NCI-H69 (cell line): ENCODE results near the gene SRSF3.
A peak's percentile ranks its signal among the peaks of the same experiment; 100 is the strongest.
"Not testable (repeated sequence)": the region's sequence is repeated elsewhere in the genome, so short reads cannot be mapped to it uniquely, and the experiment has no call there.

ENCODE experiments used
- DNase-seq: peaks from one replicate; lab custom pipeline; 2025; lab: John Stamatoyannopoulos, UW

The SRSF3 gene

DNA sequence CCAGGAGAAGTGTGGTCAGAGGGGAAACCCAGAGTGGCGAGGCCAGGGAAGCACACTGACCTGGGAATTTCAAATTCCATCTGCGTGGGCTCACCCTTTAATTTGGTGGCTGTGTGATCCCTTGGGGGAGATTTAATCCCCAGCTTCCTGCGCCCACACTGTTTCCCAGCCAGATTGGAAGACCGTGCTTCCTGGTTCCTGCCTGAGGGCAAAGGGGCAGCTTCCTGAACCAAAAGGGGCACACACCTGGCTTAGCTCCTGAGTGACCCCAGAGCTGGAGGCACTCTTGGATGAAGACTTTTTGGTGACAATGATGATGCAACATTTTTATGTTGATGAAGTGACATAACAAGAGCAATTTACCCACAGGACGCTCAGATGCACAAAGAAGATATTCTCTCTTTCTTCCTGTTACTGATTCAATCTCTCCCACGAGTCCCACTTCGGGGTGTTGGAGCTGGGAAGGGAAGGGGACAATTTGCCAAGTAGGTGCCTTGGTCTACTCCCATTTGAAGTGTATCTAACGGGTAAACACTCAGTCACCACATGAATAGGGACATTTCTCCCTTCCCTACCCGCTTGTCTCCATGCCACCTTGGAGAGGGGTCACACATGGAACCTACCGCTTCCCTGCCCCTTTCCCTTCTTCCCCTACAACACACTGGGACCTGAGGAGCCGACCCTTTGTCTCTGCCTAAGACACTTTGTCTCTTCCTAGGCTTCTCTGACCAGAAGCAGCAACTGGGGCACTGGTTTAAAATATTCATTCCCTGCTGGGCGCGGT lies 55.7 kb downstream of the SRSF3 start:
- DNase-seq, result peak; percentile 65

DNA sequence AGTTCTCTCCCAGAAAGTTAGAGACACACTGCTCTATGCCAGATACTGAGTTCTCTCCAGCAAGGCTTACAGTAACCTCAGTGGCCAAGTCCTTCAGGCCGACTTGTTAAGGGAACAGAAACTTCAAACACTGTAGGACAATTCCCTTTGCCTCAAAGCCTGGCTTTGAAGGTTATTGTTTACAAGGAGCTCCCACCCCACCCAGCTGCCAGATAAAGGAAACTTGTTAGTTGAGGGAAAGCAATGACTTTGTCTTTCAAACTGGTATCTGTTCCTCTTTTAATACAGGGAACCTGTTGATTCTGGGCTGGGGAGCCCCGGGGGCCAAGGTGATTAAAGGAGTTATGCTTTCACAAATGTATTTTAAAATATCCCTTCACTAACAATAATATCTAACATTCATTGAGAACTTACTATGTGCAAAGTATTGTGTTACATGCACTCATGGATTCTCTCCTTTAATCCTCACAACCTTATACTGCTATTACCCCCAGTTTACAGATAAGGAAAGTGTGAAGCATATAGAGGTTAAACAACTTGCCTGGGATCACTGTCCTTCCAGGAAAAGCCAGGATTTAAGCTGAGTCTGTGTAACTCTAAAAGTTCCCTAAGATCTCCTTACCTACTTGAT lies 56.8 kb downstream of the SRSF3 start:
- no peak for DNase-seq

DNA sequence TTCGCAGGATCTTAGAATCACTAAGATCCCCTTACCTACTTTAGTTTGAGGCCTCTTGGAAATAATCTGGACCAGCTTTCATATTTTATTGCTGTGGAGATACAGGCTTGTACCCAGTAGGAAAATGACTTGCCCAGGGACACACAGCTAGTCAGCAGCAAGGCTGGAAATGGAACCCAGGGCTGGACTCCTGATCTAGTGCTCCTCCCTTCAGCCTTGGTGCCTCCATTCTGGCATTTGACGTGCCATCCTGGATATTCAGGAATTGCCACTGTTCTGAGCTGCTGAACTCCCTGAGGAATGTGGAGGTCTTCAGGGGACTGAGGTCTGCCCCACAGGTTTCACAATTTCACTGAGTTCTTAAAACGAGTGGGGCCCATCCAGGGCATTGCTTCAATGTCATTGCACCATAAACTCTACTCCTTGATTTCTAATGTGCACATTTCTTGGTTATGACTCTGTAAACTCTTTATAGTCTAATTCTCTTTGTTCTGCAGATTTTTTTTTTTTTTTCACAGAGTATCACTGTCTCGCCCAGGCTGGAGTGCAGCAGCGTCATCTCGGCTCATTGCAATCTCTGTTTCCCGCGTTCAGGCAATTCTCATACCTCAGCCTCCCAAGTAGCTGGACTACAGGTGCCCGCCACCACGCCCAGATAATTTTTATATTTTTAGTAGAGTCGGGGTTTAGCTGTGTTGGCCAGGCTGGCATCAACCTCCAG lies 57.7 kb downstream of the SRSF3 start:
- no peak for DNase-seq

DNA sequence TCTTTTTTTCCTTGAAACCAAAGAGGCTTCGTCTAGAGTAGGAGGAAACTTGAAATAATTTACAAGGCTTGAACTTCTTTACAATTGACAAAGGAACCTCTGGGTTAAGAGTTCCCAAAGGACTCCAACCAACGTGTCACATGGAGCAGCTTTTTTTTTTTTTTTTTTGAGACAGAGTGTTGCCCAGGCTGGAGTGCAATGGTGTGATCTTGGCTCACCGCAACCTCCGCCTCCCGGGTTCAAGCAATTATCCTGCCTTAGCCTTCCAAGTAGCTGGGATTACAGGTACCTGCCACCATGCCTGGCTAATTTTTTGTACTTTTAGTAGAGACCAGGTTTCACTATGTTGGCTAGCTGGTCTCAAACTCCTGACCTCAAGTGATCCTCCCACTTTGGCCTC lies 60.3 kb downstream of the SRSF3 start:
- DNase-seq, result not testable (repeated sequence)
